ENCODE results near the gene MAPT.

DNA sequence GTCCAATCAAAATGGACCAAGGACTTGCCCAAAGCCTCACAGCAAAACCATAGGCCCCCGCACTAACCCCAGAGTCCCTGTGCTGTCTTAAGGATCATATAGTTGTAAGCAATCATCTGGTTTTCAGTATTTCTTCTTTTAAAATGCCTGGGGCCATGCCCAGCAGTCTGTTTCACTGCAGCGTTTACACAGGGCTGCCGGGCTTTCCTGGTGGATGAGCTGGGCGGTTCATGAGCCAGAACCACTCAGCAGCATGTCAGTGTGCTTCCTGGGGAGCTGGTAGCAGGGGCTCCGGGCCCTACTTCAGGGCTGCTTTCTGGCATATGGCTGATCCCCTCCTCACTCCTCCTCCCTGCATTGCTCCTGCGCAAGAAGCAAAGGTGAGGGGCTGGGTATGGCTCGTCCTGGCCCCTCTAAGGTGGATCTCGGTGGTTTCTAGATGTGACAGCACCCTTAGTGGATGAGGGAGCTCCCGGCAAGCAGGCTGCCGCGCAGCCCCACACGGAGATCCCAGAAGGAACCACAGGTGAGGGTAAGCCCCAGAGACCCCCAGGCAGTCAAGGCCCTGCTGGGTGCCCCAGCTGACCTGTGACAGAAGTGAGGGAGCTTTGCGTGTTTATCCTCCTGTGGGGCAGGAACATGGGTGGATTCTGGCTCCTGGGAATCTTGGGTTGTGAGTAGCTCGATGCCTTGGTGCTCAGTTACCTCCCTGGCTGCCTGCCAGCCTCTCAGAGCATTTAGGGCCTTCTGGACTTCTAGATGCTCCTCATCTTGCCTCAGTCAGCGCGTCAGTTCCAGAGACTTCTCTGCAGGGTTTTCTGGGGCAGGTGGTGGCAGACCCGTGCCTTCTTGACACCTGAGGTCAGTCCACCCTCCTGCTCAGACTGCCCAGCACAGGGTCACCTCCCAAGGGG lies 79.8 kb downstream of the MAPT start:
- TF ChIP-seq, protein P1, sequence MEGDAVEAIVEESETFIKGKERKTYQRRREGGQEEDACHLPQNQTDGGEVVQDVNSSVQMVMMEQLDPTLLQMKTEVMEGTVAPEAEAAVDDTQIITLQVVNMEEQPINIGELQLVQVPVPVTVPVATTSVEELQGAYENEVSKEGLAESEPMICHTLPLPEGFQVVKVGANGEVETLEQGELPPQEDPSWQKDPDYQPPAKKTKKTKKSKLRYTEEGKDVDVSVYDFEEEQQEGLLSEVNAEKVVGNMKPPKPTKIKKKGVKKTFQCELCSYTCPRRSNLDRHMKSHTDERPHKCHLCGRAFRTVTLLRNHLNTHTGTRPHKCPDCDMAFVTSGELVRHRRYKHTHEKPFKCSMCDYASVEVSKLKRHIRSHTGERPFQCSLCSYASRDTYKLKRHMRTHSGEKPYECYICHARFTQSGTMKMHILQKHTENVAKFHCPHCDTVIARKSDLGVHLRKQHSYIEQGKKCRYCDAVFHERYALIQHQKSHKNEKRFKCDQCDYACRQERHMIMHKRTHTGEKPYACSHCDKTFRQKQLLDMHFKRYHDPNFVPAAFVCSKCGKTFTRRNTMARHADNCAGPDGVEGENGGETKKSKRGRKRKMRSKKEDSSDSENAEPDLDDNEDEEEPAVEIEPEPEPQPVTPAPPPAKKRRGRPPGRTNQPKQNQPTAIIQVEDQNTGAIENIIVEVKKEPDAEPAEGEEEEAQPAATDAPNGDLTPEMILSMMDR (IDR thresholded peaks at IDR 0.05), result no peak
- TF ChIP-seq POLR2A (IDR thresholded peaks at IDR 0.05), result no peak
- TF ChIP-seq POLR2AphosphoS5 (IDR thresholded peaks at IDR 0.05; ENCODE audit: insufficient read depth in 1 of 2, low read depth in 1 of 2), result no peak
